Ovary (tissue), 1 donor: Measurements from ENCODE around the gene CLEC1B.

ENCODE experiments used
- EP300 ChIP-seq: sonication (generic); formaldehyde crosslinking; IDR thresholded peaks from one replicate; pipeline ENCODE4 v1.6.1; 2017; ENCODE audit warnings: antibody characterized with exemption
- POLR2A ChIP-seq: fragments of 450-650 bp; IDR thresholded peaks from one replicate; pipeline ENCODE4 v1.6.1; 2017; ENCODE audit warnings: antibody characterized with exemption, mild to moderate bottlenecking, moderate library complexity

GRCh38 chr12:9973949-9974348 is 25.0 kb downstream of the CLEC1B start:
- no peak for TF ChIP-seq POLR2A
- no peak for TF ChIP-seq EP300
